ENCODE results near the gene DGKB.

Gene DGKB

GRCh38 chr7:14438366-14438765, 464.2 kb downstream of the DGKB start:
- no peak for DNase-seq

GRCh38 chr7:14436878-14437277, 465.7 kb downstream of the DGKB start:
- no peak for DNase-seq

- no peak for DNase-seq
Observed at GRCh38 chr7:14432924-14433323, 469.6 kb downstream of the DGKB start.

- no peak for DNase-seq
Observed at GRCh38 chr7:14430926-14431325, 471.6 kb downstream of the DGKB start.

- no peak for DNase-seq
Observed at GRCh38 chr7:14425559-14425958, 477.0 kb downstream of the DGKB start.

- DNase-seq: no peak
Observed at GRCh38 chr7:14424675-14425074, 477.9 kb downstream of the DGKB start.

GRCh38 chr7:14420768-14421167, 481.8 kb downstream of the DGKB start:
- no peak for DNase-seq

GRCh38 chr7:14419531-14419930, 483.0 kb downstream of the DGKB start:
- DNase-seq: no peak

- no peak for DNase-seq
Observed at GRCh38 chr7:14418633-14419032, 483.9 kb downstream of the DGKB start.

GRCh38 chr7:14414274-14414986, 488.1 kb downstream of the DGKB start:
- no peak for DNase-seq

GRCh38 chr7:14407246-14408015, 495.1 kb downstream of the DGKB start:
- DNase-seq: no peak

GRCh38 chr7:14403587-14403986, 499.0 kb downstream of the DGKB start:
- no peak for DNase-seq

- DNase-seq: no peak
Observed at GRCh38 chr7:14400271-14400670, 502.3 kb downstream of the DGKB start.

GRCh38 chr7:14398526-14398925, 504.0 kb downstream of the DGKB start:
- no peak for DNase-seq

GRCh38 chr7:14395860-14396259, 506.7 kb downstream of the DGKB start:
- DNase-seq: no peak

GRCh38 chr7:14394786-14395185, 507.8 kb downstream of the DGKB start:
- DNase-seq: no peak

- DNase-seq: no peak
Observed at GRCh38 chr7:14389595-14389994, 513.0 kb downstream of the DGKB start.

- DNase-seq: no peak
Observed at GRCh38 chr7:14389181-14389591, 513.4 kb downstream of the DGKB start.

GRCh38 chr7:14385074-14385473, 517.5 kb downstream of the DGKB start:
- no peak for DNase-seq

- no peak for DNase-seq
Observed at GRCh38 chr7:14381936-14382335, 520.6 kb downstream of the DGKB start.

- DNase-seq: no peak
Observed at GRCh38 chr7:14381306-14381705, 521.2 kb downstream of the DGKB start.

GRCh38 chr7:14380881-14381280, 521.7 kb downstream of the DGKB start:
- DNase-seq: no peak

GRCh38 chr7:14377646-14378266, 524.8 kb downstream of the DGKB start:
- no peak for DNase-seq

GRCh38 chr7:14376711-14377110, 525.8 kb downstream of the DGKB start:
- no peak for DNase-seq

Measured in stimulated activated naive CD4-positive, alpha-beta T cell (primary cell).